Lower leg skin (tissue), 4 donors: Measurements from ENCODE around the gene RABL6. TPM values are rescaled to one million over a fixed set of nuclear protein-coding genes. Genes with fewer than 3 reads are reported as not detected.

Experiments used
- DNase-seq, 2 donors: peaks; one replicate each; pipeline ENCODE4 v3.0.0-alpha.2; 2019; ENCODE audit warnings: low spot score in 2 of 2
- H3K4me3 ChIP-seq: fragments of 200-600 bp; sonication (generic); 2 replicates; pipeline ENCODE4 v1.5.1; 2017; ENCODE audit warnings: mild to moderate bottlenecking, low read depth; ENCODE audit not compliant: poor library complexity, severe bottlenecking
- POLR2A ChIP-seq, 2 donors: fragments of 450-650 bp; IDR thresholded peaks; one replicate each; pipeline ENCODE4 v1.6.1; 2016 to 2017; ENCODE audit warnings: antibody characterized with exemption in 2 of 2, mild to moderate bottlenecking in 1 of 2, moderate library complexity in 1 of 2
- WGBS, 2 donors: methylation state at CpG; one replicate each; pipeline ENCODE4 v1.1.5; 2018; 5-methylcytosine and 5-hydroxymethylcytosine counted together
- intact Hi-C: fragments of 100-400 bp; cut with DNase I; formaldehyde crosslinking; loops from one replicate; pipeline ENCODE4 v1.15.0; 2023; ENCODE audit warnings: low total_unique reads
- total RNA-seq, 4 donors: library from RNA; depleted of rRNA; stranded (reverse); fragments of >200 nt; gene quantifications; one replicate each; pipeline ENCODE4 v1.1.0, GENCODE V29; 2016
- TF ChIP-seq, protein P1 (sequence below), 3 donors: fragments of 450-650 bp; IDR thresholded peaks; one replicate each; pipeline ENCODE4 v1.5.1; 2016; ENCODE audit warnings: antibody characterized with exemption in 3 of 3, mild to moderate bottlenecking in 3 of 3, moderate library complexity in 2 of 3

RABL6 gene
- total RNA-seq, 4 donors from 2014 or later = 47.8 to 75.1 (median 55.5) TPM

DNA sequence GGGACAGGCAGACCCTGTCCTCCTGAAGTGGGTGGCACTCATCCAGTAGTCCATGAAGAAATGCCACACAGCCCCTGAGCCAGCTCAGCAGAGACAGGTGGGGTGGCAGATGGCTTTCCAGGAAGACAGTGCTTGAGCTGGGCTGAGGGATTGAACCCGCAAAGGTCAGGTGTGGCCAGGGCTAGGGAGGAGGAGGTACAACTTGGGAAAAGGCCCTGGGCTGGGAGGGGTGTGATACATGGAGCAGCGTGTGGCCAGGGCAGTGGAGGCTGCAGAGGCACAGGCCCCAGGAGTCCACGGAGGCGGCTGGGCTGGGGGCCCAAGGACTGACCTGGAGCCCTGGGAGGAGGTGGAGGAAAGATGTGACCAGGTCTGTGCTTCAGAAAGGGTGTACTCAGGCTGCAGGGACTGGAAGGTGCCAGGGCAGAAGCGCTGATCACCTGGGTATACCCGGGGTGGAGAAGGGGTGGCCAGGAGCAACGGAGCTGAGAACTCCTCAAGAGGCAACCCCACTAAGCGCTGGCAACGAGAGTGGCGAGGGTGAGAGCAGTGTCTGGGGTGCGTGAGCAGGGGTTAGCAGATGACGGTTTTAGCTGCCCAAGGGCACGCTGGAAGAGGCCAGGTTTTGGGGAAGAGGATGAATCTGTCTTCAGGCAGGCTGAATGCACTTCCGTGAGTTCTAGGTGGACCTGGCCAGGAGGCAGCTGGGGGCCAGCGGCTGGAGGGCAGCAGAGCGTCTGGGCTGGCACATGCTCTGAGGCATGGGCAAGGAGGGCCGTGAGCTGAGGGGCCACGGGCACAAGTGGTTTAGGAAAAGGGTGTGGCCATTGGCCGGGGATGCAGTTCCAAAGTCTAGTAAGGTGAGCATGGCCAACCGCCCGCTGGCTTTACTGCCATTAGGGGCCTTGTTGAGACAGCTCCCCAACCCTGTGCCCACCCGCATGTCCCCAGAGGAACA is 3.9 kb upstream of the RABL6 start:
- intact Hi-C loops = no loop called here
- 90 to 91% methylated on average over 22 of the region's 22 CpGs for WGBS, 2 donors
- DNase-seq = no peak
- H3K4me3 ChIP-seq = no peak overlapping the region
- TF ChIP-seq POLR2A (IDR thresholded peaks at IDR 0.05) = no peak
- TF ChIP-seq, protein P1, sequence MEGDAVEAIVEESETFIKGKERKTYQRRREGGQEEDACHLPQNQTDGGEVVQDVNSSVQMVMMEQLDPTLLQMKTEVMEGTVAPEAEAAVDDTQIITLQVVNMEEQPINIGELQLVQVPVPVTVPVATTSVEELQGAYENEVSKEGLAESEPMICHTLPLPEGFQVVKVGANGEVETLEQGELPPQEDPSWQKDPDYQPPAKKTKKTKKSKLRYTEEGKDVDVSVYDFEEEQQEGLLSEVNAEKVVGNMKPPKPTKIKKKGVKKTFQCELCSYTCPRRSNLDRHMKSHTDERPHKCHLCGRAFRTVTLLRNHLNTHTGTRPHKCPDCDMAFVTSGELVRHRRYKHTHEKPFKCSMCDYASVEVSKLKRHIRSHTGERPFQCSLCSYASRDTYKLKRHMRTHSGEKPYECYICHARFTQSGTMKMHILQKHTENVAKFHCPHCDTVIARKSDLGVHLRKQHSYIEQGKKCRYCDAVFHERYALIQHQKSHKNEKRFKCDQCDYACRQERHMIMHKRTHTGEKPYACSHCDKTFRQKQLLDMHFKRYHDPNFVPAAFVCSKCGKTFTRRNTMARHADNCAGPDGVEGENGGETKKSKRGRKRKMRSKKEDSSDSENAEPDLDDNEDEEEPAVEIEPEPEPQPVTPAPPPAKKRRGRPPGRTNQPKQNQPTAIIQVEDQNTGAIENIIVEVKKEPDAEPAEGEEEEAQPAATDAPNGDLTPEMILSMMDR (IDR thresholded peaks at IDR 0.05) = no peak

DNA sequence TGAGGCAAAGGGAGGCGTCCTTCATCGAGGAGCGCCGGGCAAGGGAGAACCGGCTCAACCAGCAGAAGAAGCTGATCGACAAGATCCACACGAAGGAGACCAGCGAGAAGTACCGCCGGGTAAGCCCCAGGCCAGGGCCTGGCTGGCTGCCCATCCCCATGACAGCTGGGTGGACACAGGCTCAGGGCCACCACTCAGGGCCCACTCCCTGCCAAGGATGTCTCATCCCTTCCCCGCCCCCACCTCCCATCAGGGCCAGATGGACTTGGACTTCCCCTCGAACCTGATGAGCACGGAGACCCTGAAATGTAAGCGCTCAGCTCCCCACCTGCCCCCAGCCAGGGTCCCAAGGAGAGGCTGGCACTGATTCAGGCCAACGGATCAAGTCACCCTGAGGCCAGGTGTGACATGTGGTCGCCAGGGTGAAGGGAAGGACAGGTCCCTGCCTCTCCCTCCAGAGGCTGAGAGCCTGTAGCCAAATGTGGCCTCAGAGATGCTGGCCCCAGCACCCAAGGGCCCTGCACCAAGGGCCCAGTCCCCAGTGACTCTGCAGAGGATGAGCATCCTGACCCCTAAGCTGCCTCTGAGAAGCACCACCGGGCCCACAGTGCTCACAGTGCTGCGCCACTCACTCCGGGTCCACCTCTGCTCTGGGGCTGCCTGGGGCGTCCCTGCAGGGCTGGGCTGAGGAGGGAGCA is 3.1 kb upstream of the RABL6 start:
- DNase-seq = no peak
- TF ChIP-seq, protein P1 (IDR thresholded peaks at IDR 0.05) = no peak
- no peak for TF ChIP-seq POLR2A (IDR thresholded peaks at IDR 0.05)
- 74 to 87% methylated on average over 16 to 19 of the region's 20 CpGs for WGBS, 2 donors
- H3K4me3 ChIP-seq = no peak overlapping the region
- intact Hi-C loops = no loop called here

DNA sequence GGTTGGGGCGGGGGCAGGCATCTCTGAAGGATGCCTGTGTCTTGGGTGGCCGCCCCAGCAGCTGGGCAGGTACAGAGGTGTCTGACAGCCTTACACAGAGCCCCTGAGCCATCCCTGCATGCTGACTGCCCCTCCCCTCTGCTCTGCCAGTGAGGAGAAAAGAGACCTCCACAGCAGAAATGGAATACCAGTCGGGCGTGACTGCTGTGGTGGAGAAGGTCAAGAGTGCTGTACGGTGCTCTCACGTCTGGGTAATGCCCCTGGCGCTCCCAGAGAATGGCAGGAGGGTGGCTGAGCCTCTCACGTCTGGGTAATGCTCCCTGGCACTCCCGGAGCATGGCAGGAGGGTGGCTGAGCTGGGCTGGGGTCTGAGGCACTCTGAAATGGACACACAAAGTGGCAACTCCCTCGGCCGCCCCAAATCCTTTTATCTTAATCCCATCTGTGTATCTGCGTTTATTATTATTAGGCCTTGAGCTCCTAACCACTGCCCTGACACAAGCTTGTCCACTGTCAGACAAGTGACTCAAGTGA is 2.5 kb upstream of the RABL6 start:
- DNase-seq = no peak
- no peak overlapping the region for H3K4me3 ChIP-seq
- intact Hi-C loops = no loop called here
- WGBS, 2 donors = 88 to 93% methylated on average over 12 of the region's 12 CpGs
- no peak for TF ChIP-seq POLR2A (IDR thresholded peaks at IDR 0.05)
- TF ChIP-seq, protein P1 (IDR thresholded peaks at IDR 0.05) = no peak

DNA sequence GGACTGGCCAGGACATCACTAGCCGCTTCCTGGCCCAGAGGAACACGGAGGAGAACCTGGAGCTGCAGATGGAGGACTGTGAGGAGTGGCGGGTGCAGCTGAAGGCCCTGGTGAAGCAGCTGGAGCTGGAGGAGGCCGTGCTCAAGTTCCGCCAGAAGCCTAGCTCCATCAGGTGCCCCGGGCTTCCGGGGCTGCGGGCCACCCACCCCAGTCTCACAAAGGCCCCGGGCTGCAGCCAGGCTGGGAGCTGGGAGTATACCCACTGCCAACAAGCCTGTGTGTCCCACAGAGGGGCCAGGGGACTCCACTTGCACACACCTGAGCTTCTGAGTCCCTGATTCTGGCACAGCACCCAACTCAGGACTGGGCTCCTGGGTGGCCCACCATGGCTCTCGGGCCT is 1.7 kb upstream of the RABL6 start:
- DNase-seq = no peak
- WGBS, 2 donors = 94 to 98% methylated on average over 10 of the region's 10 CpGs
- intact Hi-C loops = no loop called here

DNA sequence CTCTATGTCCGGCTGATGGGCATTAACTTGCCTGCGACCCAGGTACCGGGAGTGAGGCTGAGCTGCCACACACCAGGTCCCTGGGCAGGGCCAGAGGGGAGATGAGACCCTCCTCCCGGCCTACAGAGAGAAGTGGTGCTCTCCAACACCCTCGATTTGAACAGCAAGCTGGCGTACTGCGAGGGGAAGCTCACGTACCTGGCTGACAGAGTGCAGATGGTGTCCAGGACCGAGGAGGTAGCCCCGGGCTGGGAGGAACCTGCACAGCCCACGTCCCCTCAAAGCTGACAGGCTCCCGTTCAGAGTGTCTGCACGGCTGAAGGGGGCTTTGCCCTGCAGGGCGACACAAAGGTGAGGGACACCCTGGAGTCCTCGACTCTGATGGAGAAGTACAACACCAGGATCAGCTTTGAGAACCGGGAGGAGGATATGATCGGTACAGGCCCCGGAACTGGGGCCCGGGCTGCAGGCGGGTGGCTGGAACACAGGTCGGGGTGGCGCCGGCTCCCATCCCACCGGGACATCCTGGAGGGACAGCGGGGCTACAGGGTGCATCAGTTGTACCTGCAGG is 1.0 kb upstream of the RABL6 start:
- WGBS, 2 donors = 53 to 57% methylated on average over 24 to 25 of the region's 25 CpGs
- TF ChIP-seq, protein P1 (IDR thresholded peaks at IDR 0.05) = no peak
- no peak for TF ChIP-seq POLR2A (IDR thresholded peaks at IDR 0.05)
- H3K4me3 ChIP-seq = no peak overlapping the region
- intact Hi-C loops = no loop called here
- no peak for DNase-seq

More for the DNA sequence above, 1.7 kb upstream of the RABL6 start:
- H3K4me3 ChIP-seq = no peak overlapping the region
- TF ChIP-seq, protein P1 (IDR thresholded peaks at IDR 0.05) = no peak
- no peak for TF ChIP-seq POLR2A (IDR thresholded peaks at IDR 0.05)
